ENCODE data around the gene BGN. TPM values are rescaled to one million over a fixed set of nuclear protein-coding genes. Genes with fewer than 3 reads are reported as not detected.

BGN gene
- total RNA-seq, 1 experiment from 2014 or later, result 0.37 TPM

- intact Hi-C loops (cut with micrococcal nuclease), result no loop called here
- Histone ChIP-seq H3K27ac (ENCODE audit: low read depth, low read length) (no peak overlapping the region), H3K79me2 (ENCODE audit: insufficient read depth, low read length) (no peaks in the 10 kb centered on the region), H3K36me3 (ENCODE audit: control insufficient read depth in 1 of 2, insufficient read depth in 2 of 2, low read length in 2 of 2) (no peaks in the 10 kb centered on the region), H4K20me1 (ENCODE audit: insufficient read depth) (no peaks in the 10 kb centered on the region), H3K9me2 (ENCODE audit: insufficient read depth) (no peaks in the 10 kb centered on the region), H3K9ac (ENCODE audit: low read length) (no peak overlapping the region), H3K4me1 (ENCODE audit: control insufficient read depth in 1 of 2, insufficient read depth in 2 of 2, low read length in 2 of 2) (no peaks in the 10 kb centered on the region), H3K4me3 (replicated peaks in 1 of 2; ENCODE audit: low read depth in 1 of 2, low read length in 2 of 2) (no peak overlapping the region), H3K4me2 (ENCODE audit: low read length) (no peak overlapping the region), H3K27me3 (ENCODE audit: insufficient read depth, low read length) (no peaks in the 10 kb centered on the region), H3K9me3 (ENCODE audit: control insufficient read depth in 1 of 2, insufficient read depth in 1 of 2, low read depth in 1 of 2, low read length in 2 of 2) (no peaks in the 10 kb centered on the region), H2AFZ (ENCODE audit: low read depth, low read length, poor library complexity, severe bottlenecking) (no peak overlapping the region)
- TF ChIP-seq POLR2AphosphoS5 (IDR thresholded peaks at IDR 0.05; ENCODE audit: low read depth, low read length), result no peak
- TF ChIP-seq YY1 (IDR thresholded peaks at IDR 0.05; ENCODE audit: extremely low read depth, insufficient replicate concordance, low read depth, low read length), result no peak
- no peak for TF ChIP-seq REST (IDR thresholded peaks at IDR 0.05; ENCODE audit: low read depth)
- TF ChIP-seq MAX (IDR thresholded peaks at IDR 0.05), result no peak
- no peak for TF ChIP-seq EZH2phosphoT487 (IDR thresholded peaks at IDR 0.05; ENCODE audit: borderline replicate concordance)
- no peak for TF ChIP-seq POLR2A (IDR thresholded peaks at IDR 0.05; ENCODE audit: borderline replicate concordance, extremely low read depth, insufficient read depth, insufficient read length)
- TF ChIP-seq ZBTB33 (IDR thresholded peaks at IDR 0.05; ENCODE audit: extremely low read depth, insufficient replicate concordance, low read length), result no peak
- TF ChIP-seq ZFX (IDR thresholded peaks at IDR 0.05), result no peak
- no peak for TF ChIP-seq RAD21 (IDR thresholded peaks at IDR 0.05; ENCODE audit: low read depth)
- no peak for TF ChIP-seq SIN3A (IDR thresholded peaks at IDR 0.05; ENCODE audit: low read depth)
- TF ChIP-seq ATF3 (IDR thresholded peaks at IDR 0.05), result no peak
- TF ChIP-seq SP1 (IDR thresholded peaks at IDR 0.05; ENCODE audit: low read depth), result no peak
- no peak for TF ChIP-seq ZNF274 (IDR thresholded peaks at IDR 0.05; ENCODE audit: low read depth, low read length)
- no peak for TF ChIP-seq CBX3 (IDR thresholded peaks at IDR 0.05; ENCODE audit: low read depth)
- no peak for TF ChIP-seq ELF1 (IDR thresholded peaks at IDR 0.05; ENCODE audit: borderline replicate concordance, low read depth)
- TF ChIP-seq CEBPB (IDR thresholded peaks at IDR 0.05; ENCODE audit: low read depth), result no peak
- TF ChIP-seq CTCF (IDR thresholded peaks at IDR 0.05 in 2 of 3, conservative IDR thresholded peaks at IDR 0.05 in 1 of 3; ENCODE audit: borderline replicate concordance in 1 of 3, insufficient read depth in 1 of 3, low read depth in 2 of 3, low read length in 2 of 3), result no peak
- no peak for TF ChIP-seq EZH2 (IDR thresholded peaks at IDR 0.05)
- ATAC-seq (no peak), DNase-seq (ENCODE audit: low read depth, low spot score) (no peak)
- POLR2A ChIA-PET, result no interaction called here
- RAD21 ChIA-PET (ENCODE audit: low non-redundant PET in 1 of 2, low total read pairs in 2 of 2, uncharacterized antibody in 2 of 2, unreplicated experiment in 2 of 2), result no interaction called here
- BruUV-seq (replicated peaks), result no TSS peak
- CTCF ChIA-PET, result no interaction called here
Observed at GRCh38 chrX:153495362-153495751, 577 bp downstream of the BGN start.

All from HCT116 (cell line).